ENCODE measurements around the gene RO60.

GRCh38 chr1:193103759-193104501 lies 44.5 kb downstream of the RO60 start:
- TF ChIP-seq CTCF (IDR thresholded peaks at IDR 0.05; ENCODE audit: low read depth, low read length) (no peak), EZH2phosphoT487 (IDR thresholded peaks at IDR 0.05; ENCODE audit: low read depth) (no peak)

Data from OCI-LY3 (cell line).